DMS153 treated with DMSO at 0.1 percent for 48 hours (cell line): ENCODE data around the gene WNT2.
"Not testable (repeated sequence)": the region's sequence is repeated elsewhere in the genome, so short reads cannot be mapped to it uniquely, and the experiment has no call there.

Source experiments
- DNase-seq: peaks from one replicate; lab custom pipeline; 2025; ENCODE audit not compliant: unreplicated experiment; lab: John Stamatoyannopoulos, UW

WNT2 gene

GRCh38 chr7:117270371-117270770 lies 52.5 kb downstream of the WNT2 start:
- no peak for DNase-seq

- no peak for DNase-seq
Observed at GRCh38 chr7:117269886-117270285, 53.0 kb downstream of the WNT2 start.

- DNase-seq: no peak
Observed at GRCh38 chr7:117269417-117269816, 53.4 kb downstream of the WNT2 start.

GRCh38 chr7:117264716-117265115 lies 58.1 kb downstream of the WNT2 start:
- DNase-seq: no peak

- DNase-seq: no peak
Observed at GRCh38 chr7:117262546-117262945, 60.3 kb downstream of the WNT2 start.

GRCh38 chr7:117259615-117260014 lies 63.2 kb downstream of the WNT2 start:
- DNase-seq: no peak

- DNase-seq: no peak
Observed at GRCh38 chr7:117251687-117252086, 71.2 kb downstream of the WNT2 start.

GRCh38 chr7:117250801-117251200 lies 72.1 kb downstream of the WNT2 start:
- no peak for DNase-seq

- no peak for DNase-seq
Observed at GRCh38 chr7:117250245-117250644, 72.6 kb downstream of the WNT2 start.

- no peak for DNase-seq
Observed at GRCh38 chr7:117249696-117250095, 73.2 kb downstream of the WNT2 start.

GRCh38 chr7:117248829-117249228 lies 74.0 kb downstream of the WNT2 start:
- no peak for DNase-seq

GRCh38 chr7:117247809-117248208 lies 75.0 kb downstream of the WNT2 start:
- no peak for DNase-seq

- DNase-seq: not testable (repeated sequence)
Observed at GRCh38 chr7:117245703-117246102, 77.2 kb downstream of the WNT2 start.

GRCh38 chr7:117243390-117243789 lies 79.5 kb downstream of the WNT2 start:
- no peak for DNase-seq

- no peak for DNase-seq
Observed at GRCh38 chr7:117241088-117241487, 81.8 kb downstream of the WNT2 start.

- DNase-seq: no peak
Observed at GRCh38 chr7:117238937-117239336, 83.9 kb downstream of the WNT2 start.

- no peak for DNase-seq
Observed at GRCh38 chr7:117238472-117238871, 84.4 kb downstream of the WNT2 start.

- no peak for DNase-seq
Observed at GRCh38 chr7:117237646-117238045, 85.2 kb downstream of the WNT2 start.

- DNase-seq: no peak
Observed at GRCh38 chr7:117231047-117231359, 91.9 kb downstream of the WNT2 start.

GRCh38 chr7:117230276-117231046 lies 92.4 kb downstream of the WNT2 start:
- no peak for DNase-seq

- DNase-seq: no peak
Observed at GRCh38 chr7:117229350-117229749, 93.5 kb downstream of the WNT2 start.

GRCh38 chr7:117227091-117227490 lies 95.8 kb downstream of the WNT2 start:
- no peak for DNase-seq

GRCh38 chr7:117225536-117225935 lies 97.3 kb downstream of the WNT2 start:
- DNase-seq: no peak
